ENCODE results near the gene TACC2.

Gene TACC2

GRCh38 chr10:122276611-122277208, 287.7 kb downstream of the TACC2 start:
- DNase-seq (ENCODE audit: low read depth, low spot score) = no peak

GRCh38 chr10:122277526-122278136, 288.7 kb downstream of the TACC2 start:
- no peak for DNase-seq (ENCODE audit: low read depth, low spot score)

- no peak for DNase-seq (ENCODE audit: low read depth, low spot score)
Observed at GRCh38 chr10:122279725-122280141, 290.8 kb downstream of the TACC2 start.

GRCh38 chr10:122280156-122280555, 291.2 kb downstream of the TACC2 start:
- DNase-seq (ENCODE audit: low read depth, low spot score) = no peak

- no peak for DNase-seq (ENCODE audit: low read depth, low spot score)
Observed at GRCh38 chr10:122281018-122281626, 292.2 kb downstream of the TACC2 start.

GRCh38 chr10:122281751-122282150, 292.8 kb downstream of the TACC2 start:
- DNase-seq (ENCODE audit: low read depth, low spot score) = no peak

- no peak for DNase-seq (ENCODE audit: low read depth, low spot score)
Observed at GRCh38 chr10:122282253-122282671, 293.3 kb downstream of the TACC2 start.

- DNase-seq (ENCODE audit: low read depth, low spot score) = no peak
Observed at GRCh38 chr10:122282909-122283308, 293.9 kb downstream of the TACC2 start.

GRCh38 chr10:122285506-122286444, 296.8 kb downstream of the TACC2 start:
- DNase-seq (ENCODE audit: low read depth, low spot score) = no peak

GRCh38 chr10:122286867-122287266, 297.9 kb downstream of the TACC2 start:
- no peak for DNase-seq (ENCODE audit: low read depth, low spot score)

GRCh38 chr10:122287570-122287969, 298.6 kb downstream of the TACC2 start:
- no peak for DNase-seq (ENCODE audit: low read depth, low spot score)

- no peak for DNase-seq (ENCODE audit: low read depth, low spot score)
Observed at GRCh38 chr10:122288262-122288661, 299.3 kb downstream of the TACC2 start.

GRCh38 chr10:122288917-122289316, 300.0 kb downstream of the TACC2 start:
- DNase-seq (ENCODE audit: low read depth, low spot score) = no peak

- DNase-seq (ENCODE audit: low read depth, low spot score) = no peak
Observed at GRCh38 chr10:122290334-122290733, 301.4 kb downstream of the TACC2 start.

- DNase-seq (ENCODE audit: low read depth, low spot score) = no peak
Observed at GRCh38 chr10:122290833-122291532, 302.0 kb downstream of the TACC2 start.

GRCh38 chr10:122291739-122292138, 302.8 kb downstream of the TACC2 start:
- DNase-seq (ENCODE audit: low read depth, low spot score) = no peak

GRCh38 chr10:122292376-122292775, 303.4 kb downstream of the TACC2 start:
- no peak for DNase-seq (ENCODE audit: low read depth, low spot score)

- no peak for DNase-seq (ENCODE audit: low read depth, low spot score)
Observed at GRCh38 chr10:122293156-122293960, 304.4 kb downstream of the TACC2 start.

GRCh38 chr10:122293961-122294380, 305.0 kb downstream of the TACC2 start:
- no peak for DNase-seq (ENCODE audit: low read depth, low spot score)
